ENCODE results near the gene ALDH3A1. TPM values are rescaled to one million over a fixed set of nuclear protein-coding genes. Genes with fewer than 3 reads are reported as not detected.

The ALDH3A1 gene
- total RNA-seq, 6 experiments from 2014 or later, result 0.26 to 13.8 (median 1.7) TPM

DNA sequence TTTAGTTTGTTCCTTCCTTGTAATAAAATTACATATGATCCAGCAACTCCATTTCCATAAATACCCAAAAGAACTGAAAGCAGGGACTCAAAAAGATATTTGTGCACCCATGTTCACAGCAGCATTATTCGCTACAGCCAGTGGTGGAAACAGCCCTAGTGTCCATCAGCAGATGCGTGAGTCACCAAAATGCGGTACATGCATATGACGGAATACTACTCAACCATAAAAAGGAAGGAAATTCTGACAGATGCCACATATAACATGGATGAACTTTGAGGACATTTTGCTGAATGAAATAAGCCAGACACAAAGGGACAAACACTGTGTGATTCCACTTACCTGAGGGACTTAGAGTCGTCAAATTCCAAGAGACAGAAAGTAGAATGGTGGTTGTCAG is 22.6 kb downstream of the ALDH3A1 start:
- H3K27ac ChIP-seq, result no peak overlapping the region

DNA sequence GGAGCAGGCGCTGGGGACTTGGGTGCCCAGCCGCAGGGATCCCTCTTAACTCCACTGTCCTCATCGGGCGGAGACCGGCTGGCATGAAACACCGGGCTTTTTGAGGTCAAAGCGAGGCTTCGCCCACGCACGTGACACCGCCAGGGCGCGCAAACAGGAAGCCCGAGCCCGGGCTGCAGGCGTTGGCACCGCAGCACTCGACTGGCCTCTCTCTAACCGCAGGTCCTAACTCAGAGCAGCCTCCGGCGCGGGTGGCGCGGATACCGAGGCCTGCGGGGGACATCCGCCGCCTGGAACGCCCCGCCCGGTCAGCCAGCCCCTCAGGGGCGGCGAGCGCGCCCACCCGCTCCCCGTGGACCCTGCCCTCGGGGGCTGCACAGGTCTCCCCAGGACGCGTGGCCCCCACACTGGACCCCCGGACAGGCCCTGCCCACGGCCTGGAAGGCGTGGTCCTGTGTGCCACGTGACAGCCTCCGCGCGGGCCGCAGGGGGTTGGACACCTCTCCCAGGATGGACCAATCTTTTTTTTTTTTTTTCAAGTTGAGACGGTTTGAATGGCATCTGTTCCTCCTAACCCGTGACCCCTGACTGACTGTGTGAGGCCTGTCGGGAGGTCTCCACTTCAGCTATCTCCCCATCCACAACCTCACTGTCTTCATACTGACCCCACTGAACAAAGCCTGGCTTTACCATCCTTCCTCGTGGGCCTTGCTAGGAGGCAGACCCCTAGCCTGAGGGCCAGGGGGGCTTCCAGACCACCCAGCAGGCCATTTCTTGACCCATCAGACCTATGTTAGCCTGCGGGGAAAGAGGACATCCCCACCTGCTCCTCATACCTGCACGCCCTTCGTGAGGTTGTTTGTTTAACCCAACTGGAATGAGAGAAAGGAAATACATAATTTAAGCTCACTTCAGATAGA is 23.3 kb downstream of the ALDH3A1 start:
- TF ChIP-seq POLR2A (IDR thresholded peaks at IDR 0.05), result no peak
- TF ChIP-seq, protein P1, sequence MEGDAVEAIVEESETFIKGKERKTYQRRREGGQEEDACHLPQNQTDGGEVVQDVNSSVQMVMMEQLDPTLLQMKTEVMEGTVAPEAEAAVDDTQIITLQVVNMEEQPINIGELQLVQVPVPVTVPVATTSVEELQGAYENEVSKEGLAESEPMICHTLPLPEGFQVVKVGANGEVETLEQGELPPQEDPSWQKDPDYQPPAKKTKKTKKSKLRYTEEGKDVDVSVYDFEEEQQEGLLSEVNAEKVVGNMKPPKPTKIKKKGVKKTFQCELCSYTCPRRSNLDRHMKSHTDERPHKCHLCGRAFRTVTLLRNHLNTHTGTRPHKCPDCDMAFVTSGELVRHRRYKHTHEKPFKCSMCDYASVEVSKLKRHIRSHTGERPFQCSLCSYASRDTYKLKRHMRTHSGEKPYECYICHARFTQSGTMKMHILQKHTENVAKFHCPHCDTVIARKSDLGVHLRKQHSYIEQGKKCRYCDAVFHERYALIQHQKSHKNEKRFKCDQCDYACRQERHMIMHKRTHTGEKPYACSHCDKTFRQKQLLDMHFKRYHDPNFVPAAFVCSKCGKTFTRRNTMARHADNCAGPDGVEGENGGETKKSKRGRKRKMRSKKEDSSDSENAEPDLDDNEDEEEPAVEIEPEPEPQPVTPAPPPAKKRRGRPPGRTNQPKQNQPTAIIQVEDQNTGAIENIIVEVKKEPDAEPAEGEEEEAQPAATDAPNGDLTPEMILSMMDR (IDR thresholded peaks at IDR 0.05), result no peak
- no peaks in the 10 kb centered on the region for H3K27me3 ChIP-seq
- ATAC-seq, result peak; percentile 37 to 66 (median 56)
- peak; percentile 73 to 88 (median 83) for DNase-seq
- H3K9me3 ChIP-seq, result no peaks in the 10 kb centered on the region
- peak overlapping the region in 2 of 3 donors; percentile 52 to 67 for H3K27ac ChIP-seq
- H3K4me1 ChIP-seq, result peaks cover 0 to 48% (median 17%) of the 10 kb centered on the region in 4 donors
- H3K4me3 ChIP-seq, result peak overlapping the region; percentile 6 to 49 (median 32)
- WGBS (ENCODE audit: insufficient coverage, low coverage, low lambda C conversion rate, missing lambda C conversion rate), result 76% methylated on average over 15 of the region's 55 CpGs
- no peaks in the 10 kb centered on the region for H3K36me3 ChIP-seq
- intact Hi-C loops (cut with DNase I), result no loop called here

More for the DNA sequence above, 22.6 kb downstream of the ALDH3A1 start:
- intact Hi-C loops (cut with DNase I), result no loop called here
- TF ChIP-seq, protein P1 (IDR thresholded peaks at IDR 0.05), result no peak
- TF ChIP-seq POLR2A (IDR thresholded peaks at IDR 0.05), result no peak
- no peaks in the 10 kb centered on the region for H3K36me3 ChIP-seq
- H3K4me1 ChIP-seq, result peaks cover 0 to 48% (median 17%) of the 10 kb centered on the region in 4 donors
- H3K4me3 ChIP-seq, result no peak overlapping the region
- H3K9me3 ChIP-seq, result no peaks in the 10 kb centered on the region
- no peak for DNase-seq
- no peak for ATAC-seq
- WGBS (ENCODE audit: insufficient coverage, low coverage, low lambda C conversion rate, missing lambda C conversion rate), result 86% methylated on average over 5 of the region's 5 CpGs
- no peaks in the 10 kb centered on the region for H3K27me3 ChIP-seq

DNA sequence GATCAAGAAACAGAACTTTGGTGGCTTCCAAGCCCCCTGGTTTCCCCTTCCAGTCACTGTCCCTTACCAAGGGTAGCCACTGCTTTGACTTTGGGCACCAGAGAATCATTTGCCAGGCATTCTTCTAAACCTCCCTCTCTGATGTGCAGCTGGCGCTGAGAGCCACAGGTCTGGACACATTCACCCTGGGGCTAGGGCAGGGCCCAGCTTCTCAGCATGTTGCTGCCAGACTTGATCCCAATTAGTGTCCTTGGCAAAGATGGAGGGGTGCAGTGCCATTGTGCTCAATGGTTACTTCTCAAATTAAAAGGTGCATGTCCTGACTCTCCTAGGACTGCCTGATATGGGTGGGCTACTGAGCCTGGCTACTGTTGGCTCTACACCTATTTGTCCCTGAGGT is 24.1 kb downstream of the ALDH3A1 start:
- H3K4me3 ChIP-seq, result peak overlapping the region in 1 of 3 donors; percentile 49
- no CpG with 5 or more reads among the region's 1 CpG for WGBS (ENCODE audit: insufficient coverage, low coverage, low lambda C conversion rate, missing lambda C conversion rate)
- no peaks in the 10 kb centered on the region for H3K9me3 ChIP-seq
- no peak for DNase-seq
- no peaks in the 10 kb centered on the region for H3K36me3 ChIP-seq
- peak overlapping the region in 2 of 3 donors; percentile 52 to 67 for H3K27ac ChIP-seq
- H3K27me3 ChIP-seq, result no peaks in the 10 kb centered on the region
- no peak for ATAC-seq
- TF ChIP-seq, protein P1 (IDR thresholded peaks at IDR 0.05), result no peak
- TF ChIP-seq POLR2A (IDR thresholded peaks at IDR 0.05), result no peak
- intact Hi-C loops (cut with DNase I), result no loop called here
- H3K4me1 ChIP-seq, result peaks cover 0 to 48% (median 17%) of the 10 kb centered on the region in 4 donors

DNA sequence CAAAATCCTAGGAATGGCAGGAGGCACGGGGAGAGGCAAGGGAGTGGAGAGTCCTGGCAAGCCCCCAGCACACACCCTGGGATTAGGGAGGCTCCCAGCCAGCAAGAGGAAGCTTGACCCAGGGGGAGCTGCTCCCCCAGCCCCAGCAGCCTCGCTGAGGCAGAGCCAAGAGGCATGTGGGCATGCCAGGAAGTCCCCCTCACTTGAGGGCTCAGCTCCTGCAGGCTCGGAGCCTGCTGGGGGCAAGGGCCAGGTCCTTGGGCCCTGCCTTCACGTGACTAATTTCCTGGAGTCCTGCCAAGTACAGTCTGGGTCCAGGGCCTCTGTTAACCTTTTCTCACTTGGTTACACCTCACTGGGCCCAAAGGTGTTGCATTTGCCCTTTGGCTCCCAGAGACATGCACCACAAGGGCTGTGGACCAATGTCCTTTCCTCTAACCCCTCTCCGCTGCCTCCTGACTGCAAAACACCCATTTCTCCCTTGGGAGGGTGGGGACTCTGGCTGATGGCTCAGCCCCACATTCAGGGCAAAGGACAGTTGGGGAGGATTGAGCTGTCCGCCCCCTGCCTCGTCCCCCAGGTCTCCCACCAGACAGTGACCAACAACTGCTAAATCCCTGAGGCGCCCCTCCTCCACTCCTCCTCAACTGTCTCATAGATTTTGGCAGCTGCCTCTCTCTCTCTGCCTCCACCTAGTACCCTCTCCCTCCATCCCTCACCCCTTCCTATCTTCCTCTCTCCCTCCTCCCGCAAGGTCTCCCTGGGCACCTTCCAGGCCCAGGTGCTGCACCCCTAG is 27.3 kb downstream of the ALDH3A1 start:
- Histone ChIP-seq H3K27me3 (no peaks in the 10 kb centered on the region), H3K27ac (peak overlapping the region in 1 of 3 donors; percentile 18), H3K9me3 (no peaks in the 10 kb centered on the region), H3K4me1 (peaks cover 0 to 23% (median 4%) of the 10 kb centered on the region in 4 donors), H3K36me3 (no peaks in the 10 kb centered on the region), H3K4me3 (no peak overlapping the region)
- peak; percentile 39 to 72 (median 53) for ATAC-seq
- WGBS (ENCODE audit: insufficient coverage, low coverage, low lambda C conversion rate, missing lambda C conversion rate), result 79% methylated on average over 4 of the region's 9 CpGs
- peak in 2 of 3 donors; percentile 70 to 80 for DNase-seq
- intact Hi-C loops (cut with DNase I), result no loop called here
- TF ChIP-seq, protein P1 (IDR thresholded peaks at IDR 0.05), result no peak
- TF ChIP-seq POLR2A (IDR thresholded peaks at IDR 0.05), result no peak

Measured in right lobe of liver (tissue), 6 donors.